Transverse colon (tissue), 4 donors: ENCODE results near the gene SLC2A9. TPM values are rescaled to one million over a fixed set of nuclear protein-coding genes. Genes with fewer than 3 reads are reported as not detected.

ENCODE experiments used
- DNase-seq: peaks from one replicate; pipeline ENCODE4 v3.0.0-alpha.2; 2019
- H3K27ac ChIP-seq, 4 donors: fragments of 200-600 bp; sonication (generic); 2 replicates each; pipeline ENCODE4 v1.5.1; 2016 to 2018; ENCODE audit warnings: inconsistent platforms in 4 of 4
- H3K27me3 ChIP-seq: fragments of 200-600 bp; sonication (generic); 2 replicates; pipeline ENCODE4 v1.5.1; 2017; ENCODE audit warnings: inconsistent platforms
- H3K36me3 ChIP-seq, 4 donors: fragments of 200-600 bp; sonication (generic); 2 replicates each; pipeline ENCODE4 v1.5.1; 2017 to 2019; ENCODE audit warnings: inconsistent platforms in 4 of 4
- H3K4me1 ChIP-seq, 4 donors: fragments of 200-600 bp; sonication (generic); 2 replicates each; pipeline ENCODE4 v1.5.1; 2017 to 2020; ENCODE audit warnings: inconsistent platforms in 4 of 4
- H3K4me3 ChIP-seq, 4 donors: fragments of 200-600 bp; sonication (generic); 1 replicate in 1 of 4; 2 replicates in 3 of 4; pipeline versions ENCODE4 v1.5.1 to v1.6.1; 2017 to 2019; ENCODE audit warnings: inconsistent platforms in 4 of 4
- H3K9me3 ChIP-seq, 2 donors: fragments of 200-600 bp; sonication (generic); 2 replicates each; pipeline ENCODE4 v1.5.1; 2017 to 2019; ENCODE audit warnings: inconsistent platforms in 2 of 2
- CTCF ChIP-seq, 5 experiments: fragments of 200-600 bp in 3 of 5; fragments of 450-650 bp in 2 of 5; sonication (generic) in 3 of 5; IDR thresholded peaks; 1 replicate in 2 of 5; 2 replicates in 3 of 5; pipeline ENCODE4 v1.5.1; 2016 to 2017; ENCODE audit warnings: antibody characterized with exemption in 5 of 5, inconsistent platforms in 3 of 5, mild to moderate bottlenecking in 2 of 5, moderate library complexity in 1 of 5
- EP300 ChIP-seq: sonication (generic); formaldehyde crosslinking; IDR thresholded peaks from one replicate; pipeline ENCODE4 v1.6.1; 2017; ENCODE audit warnings: antibody characterized with exemption, low read depth
- POLR2A ChIP-seq: fragments of 450-650 bp; IDR thresholded peaks from one replicate; pipeline ENCODE4 v1.6.1; 2016; ENCODE audit warnings: antibody characterized with exemption, mild to moderate bottlenecking, moderate library complexity
- POLR2AphosphoS5 ChIP-seq, 3 donors: sonication (generic); formaldehyde crosslinking; IDR thresholded peaks; one replicate each; pipeline ENCODE4 v1.6.1; 2016; ENCODE audit warnings: antibody characterized with exemption in 3 of 3
- WGBS, 2 donors: methylation state at CpG; one replicate each; pipeline ENCODE4 v1.1.5; 2018; ENCODE audit warnings: low coverage in 1 of 2; 5-methylcytosine and 5-hydroxymethylcytosine counted together
- in situ Hi-C, 4 donors: fragments of 200-750 bp; cut with MboI; loops; one replicate each; pipeline versions ENCODE4 v1.15.0 to v1.15.1; 2017; ENCODE audit warnings: low sequenced_read_pairs in 3 of 4, low pct_ligation_motif_present in 1 of 4, low pct_unique_long_range_greater_than_20kb in 1 of 4
- intact Hi-C: fragments of 100-400 bp; cut with DNase I; formaldehyde crosslinking; loops from one replicate; pipeline ENCODE4 v1.15.1; 2023; ENCODE audit warnings: low total_unique reads
- total RNA-seq, 4 donors: library from RNA; depleted of rRNA; stranded (reverse); fragments of >200 nt; gene quantifications; one replicate each; pipeline ENCODE4 v1.1.0, GENCODE V29; 2016

SLC2A9 gene
- total RNA-seq, 4 donors from 2014 or later, result 2.2 to 4.0 (median 3.4) TPM; not detected in 1

GRCh38 chr4:9989918-9990635, 31.2 kb downstream of the SLC2A9 start:
- no peaks in the 10 kb centered on the region for H3K27me3 ChIP-seq
- no peak for TF ChIP-seq EP300
- no peak for TF ChIP-seq CTCF (IDR thresholded peaks at IDR 0.05)
- TF ChIP-seq POLR2AphosphoS5 (IDR thresholded peaks at IDR 0.05), result no peak
- H3K4me1 ChIP-seq, result peaks cover 0 to 12% (median 6%) of the 10 kb centered on the region in 4 donors
- intact Hi-C loops, result no loop called here
- DNase-seq, result no peak
- H3K9me3 ChIP-seq, result no peaks in the 10 kb centered on the region
- 76 to 82% methylated on average over 7 to 10 of the region's 10 CpGs for WGBS, 2 donors
- no peak overlapping the region for H3K4me3 ChIP-seq
- H3K27ac ChIP-seq, result no peak overlapping the region
- no peaks in the 10 kb centered on the region for H3K36me3 ChIP-seq
- in situ Hi-C loops, result no loop called here

GRCh38 chr4:9988933-9989332, 32.4 kb downstream of the SLC2A9 start:
- TF ChIP-seq CTCF (IDR thresholded peaks at IDR 0.05), result no peak
- no peak for TF ChIP-seq POLR2A
- no peak for TF ChIP-seq POLR2AphosphoS5 (IDR thresholded peaks at IDR 0.05)
- TF ChIP-seq EP300, result no peak
- no peaks in the 10 kb centered on the region for H3K36me3 ChIP-seq
- WGBS, 2 donors, result 67 to 76% methylated on average over 2 of the region's 2 CpGs
- H3K4me3 ChIP-seq, result no peak overlapping the region
- H3K27me3 ChIP-seq, result no peaks in the 10 kb centered on the region
- no peak for DNase-seq
- H3K4me1 ChIP-seq, result peaks cover 0 to 4% (median 2%) of the 10 kb centered on the region in 4 donors
- no peak overlapping the region for H3K27ac ChIP-seq
- in situ Hi-C loops, result no loop called here
- intact Hi-C loops, result no loop called here
- no peaks in the 10 kb centered on the region for H3K9me3 ChIP-seq

GRCh38 chr4:9988363-9988749, 32.9 kb downstream of the SLC2A9 start:
- H3K9me3 ChIP-seq, result no peaks in the 10 kb centered on the region
- WGBS, 2 donors, result 55% methylated on average over 1 of the region's 1 CpG; no CpG with 5 or more reads in 1 of the 2 donors
- TF ChIP-seq CTCF (IDR thresholded peaks at IDR 0.05), result no peak
- TF ChIP-seq POLR2AphosphoS5 (IDR thresholded peaks at IDR 0.05), result no peak
- no peak for TF ChIP-seq POLR2A
- TF ChIP-seq EP300, result no peak
- intact Hi-C loops, result no loop called here
- no peaks in the 10 kb centered on the region for H3K27me3 ChIP-seq
- in situ Hi-C loops, result no loop called here
- no peak overlapping the region for H3K27ac ChIP-seq
- H3K4me1 ChIP-seq, result peaks cover 0 to 4% (median 1%) of the 10 kb centered on the region in 4 donors
- no peak for DNase-seq
- H3K36me3 ChIP-seq, result no peaks in the 10 kb centered on the region
- no peak overlapping the region for H3K4me3 ChIP-seq

- TF ChIP-seq EP300, result no peak
- no peak for TF ChIP-seq CTCF (IDR thresholded peaks at IDR 0.05)
- TF ChIP-seq POLR2AphosphoS5 (IDR thresholded peaks at IDR 0.05), result no peak
- TF ChIP-seq POLR2A, result no peak
- in situ Hi-C loops (no loop called here), intact Hi-C loops (no loop called here)
- Histone ChIP-seq H3K4me3 (no peak overlapping the region), H3K27me3 (no peaks in the 10 kb centered on the region), H3K4me1 (peaks cover 0 to 4% (median 1%) of the 10 kb centered on the region in 4 donors), H3K27ac (no peak overlapping the region), H3K9me3 (no peaks in the 10 kb centered on the region), H3K36me3 (no peaks in the 10 kb centered on the region)
- 90 to 93% methylated on average over 2 to 5 of the region's 5 CpGs for WGBS, 2 donors
- DNase-seq, result no peak
These were observed 33.4 kb downstream of the SLC2A9 start for GRCh38 chr4:9987749-9988362.
